HG03097 (cell line): Measurements from ENCODE around the gene SLC17A6.

ENCODE experiments used
- ATAC-seq: cut with Tn5 transposase; IDR thresholded peaks from one replicate; pipeline ENCODE4 v1.9.1; 2021; ENCODE audit not compliant: unreplicated experiment, low FRiP score

SLC17A6 gene

GRCh38 chr11:22389526-22390282 is 51.5 kb downstream of the SLC17A6 start:
- ATAC-seq = no peak

GRCh38 chr11:22390283-22390655 is 52.1 kb downstream of the SLC17A6 start:
- no peak for ATAC-seq

- no peak for ATAC-seq
Observed at GRCh38 chr11:22392561-22392960, 54.4 kb downstream of the SLC17A6 start.

- ATAC-seq = no peak
Observed at GRCh38 chr11:22405377-22405776, 67.2 kb downstream of the SLC17A6 start.

- no peak for ATAC-seq
Observed at GRCh38 chr11:22407267-22407666, 69.1 kb downstream of the SLC17A6 start.

- no peak for ATAC-seq
Observed at GRCh38 chr11:22407921-22408320, 69.7 kb downstream of the SLC17A6 start.

GRCh38 chr11:22415476-22415875 is 77.3 kb downstream of the SLC17A6 start:
- ATAC-seq = no peak

GRCh38 chr11:22416462-22416861 is 78.3 kb downstream of the SLC17A6 start:
- ATAC-seq = no peak

- ATAC-seq = no peak
Observed at GRCh38 chr11:22426915-22427314, 88.7 kb downstream of the SLC17A6 start.
